ENCODE results near the gene LRRC74B.

GRCh38 chr22:21042978-21043859 lies 2.5 kb upstream of the LRRC74B start:
- TF ChIP-seq ZNF274 (IDR thresholded peaks at IDR 0.05; ENCODE audit: low read depth, low read length) = no peak
- TF ChIP-seq YY1 (IDR thresholded peaks at IDR 0.05; ENCODE audit: insufficient read depth, insufficient read length) = no peak
- TF ChIP-seq SUZ12 (IDR thresholded peaks at IDR 0.05; ENCODE audit: extremely low read depth, insufficient read depth, insufficient read length) = no peak
